Endothelial cell of umbilical vein (primary cell): ENCODE data around the gene ESPN. TPM values are rescaled to one million over a fixed set of nuclear protein-coding genes. Genes with fewer than 3 reads are reported as not detected.
A peak's percentile ranks its signal among the peaks of the same experiment; 100 is the strongest.

Experiments
- BruUV-seq: library from RNA; stranded (reverse); fragments of 400-500 nt; replicated peaks from 2 replicates; lab custom pipeline; 2021; lab: Mats Ljungman, UMichigan
- CTCF ChIA-PET: fragments of 300-600, 350-600 bp; sonication (Branson Sonifier 250); formaldehyde crosslinking; loops from one replicate; lab custom pipeline; 2021; ENCODE audit warnings: antibody characterized with exemption, inconsistent platforms; lab: Charles Lee
- POLR2A ChIA-PET: fragments of 300-600, 350-600 bp; sonication (Branson Sonifier 250); formaldehyde crosslinking; loops from one replicate; lab custom pipeline; 2021; ENCODE audit warnings: antibody characterized with exemption, inconsistent platforms; lab: Charles Lee
- DNase-seq: peaks from one replicate; pipeline ENCODE4 v3.0.0-alpha.2; 2011; ENCODE audit warnings: low read depth, low spot score
- FAIRE-seq: peaks from 2 replicates; lab custom pipeline; 2011; peaks lifted over from hg19 to GRCh38; lab: Jason Lieb, UNC
- H2AFZ ChIP-seq: 2 replicates; pipeline ENCODE4 v1.6.0; 2012; ENCODE audit warnings: low read depth, low read length, control low read depth, inconsistent platforms
- H3K27ac ChIP-seq: 2 replicates; pipeline ENCODE4 v1.5.1; 2011; ENCODE audit warnings: low read depth, mild to moderate bottlenecking, control low read depth, low read length, moderate library complexity; ENCODE audit not compliant: insufficient read depth
- H3K27me3 ChIP-seq, 2 experiments: 2 replicates each; pipeline versions ENCODE4 v1.6.0 to v1.6.1; 2011; ENCODE audit warnings: low read length in 2 of 2, mixed read lengths in 1 of 2; ENCODE audit not compliant: control insufficient read depth in 2 of 2, insufficient read depth in 2 of 2
- H3K36me3 ChIP-seq, 2 experiments: 2 replicates in 1 of 2; 3 replicates in 1 of 2; pipeline ENCODE4 v1.5.1; 2011; ENCODE audit warnings: low read length in 2 of 2, mild to moderate bottlenecking in 1 of 2, moderate library complexity in 1 of 2; ENCODE audit not compliant: control insufficient read depth in 2 of 2, insufficient read depth in 2 of 2; ENCODE audit errors: extremely low read depth in 1 of 2
- H3K4me1 ChIP-seq: 3 replicates; pipeline ENCODE4 v1.5.1; 2011; ENCODE audit warnings: mild to moderate bottlenecking, low read length; ENCODE audit not compliant: control insufficient read depth, insufficient read depth; ENCODE audit errors: extremely low read depth
- H3K4me2 ChIP-seq: 2 replicates; pipeline ENCODE4 v1.6.1; 2011; ENCODE audit warnings: low read length, control low read depth, mixed read lengths; ENCODE audit not compliant: insufficient read depth
- H3K4me3 ChIP-seq, 3 experiments: fragments of 200-600 bp in 1 of 3; sonication (generic), shearing (Covaris generic) in 1 of 3; replicated peaks in 1 of 3; 2 replicates each; pipeline ENCODE4 v1.5.1; 2011 to 2016; ENCODE audit warnings: control low read depth in 3 of 3, low read length in 3 of 3, mild to moderate bottlenecking in 2 of 3, inconsistent platforms in 1 of 3, low read depth in 1 of 3, moderate library complexity in 1 of 3; ENCODE audit not compliant: insufficient read depth in 1 of 3
- H3K79me2 ChIP-seq: 2 replicates; pipeline ENCODE4 v1.6.0; 2012; ENCODE audit warnings: low read length, inconsistent platforms; ENCODE audit not compliant: control insufficient read depth, insufficient read depth
- H3K9ac ChIP-seq: replicated peaks from 2 replicates; pipeline ENCODE3; 2011; ENCODE audit warnings: low read length, control low read depth; ENCODE audit not compliant: insufficient read depth; ENCODE audit errors: extremely low read depth
- H3K9me1 ChIP-seq: replicated peaks from 3 replicates; pipeline ENCODE4 v1.6.0; 2011; ENCODE audit warnings: mild to moderate bottlenecking, low read length; ENCODE audit not compliant: control insufficient read depth, insufficient read depth; ENCODE audit errors: extremely low read depth
- H3K9me3 ChIP-seq: replicated peaks from 2 replicates; pipeline ENCODE4 v1.5.1; 2012; ENCODE audit warnings: low read length, inconsistent platforms; ENCODE audit not compliant: control insufficient read depth, insufficient read depth
- H4K20me1 ChIP-seq: replicated peaks from 2 replicates; pipeline ENCODE3; 2011; ENCODE audit warnings: mild to moderate bottlenecking, low read length; ENCODE audit not compliant: control insufficient read depth, insufficient read depth; ENCODE audit errors: extremely low read depth
- CTCF ChIP-seq, 2 donors: IDR thresholded peaks; 1 replicate in 1 of 2; 2 replicates in 1 of 2; pipeline ENCODE4 v1.5.1; 2011; ENCODE audit warnings: low read length in 2 of 2, mild to moderate bottlenecking in 2 of 2, moderate library complexity in 2 of 2, control low read depth in 1 of 2, inconsistent platforms in 1 of 2, low read depth in 1 of 2; ENCODE audit not compliant: insufficient read depth in 1 of 2; ENCODE audit errors: extremely low read depth in 1 of 2
- EZH2 ChIP-seq: IDR thresholded peaks from 2 replicates; pipeline ENCODE4 v1.6.1; 2012; ENCODE audit warnings: borderline replicate concordance, low read depth, mild to moderate bottlenecking, moderate library complexity, low read length, inconsistent platforms; ENCODE audit not compliant: severe bottlenecking
- POLR2A ChIP-seq: IDR thresholded peaks from 2 replicates; pipeline ENCODE4 v1.6.1; 2012; ENCODE audit warnings: low read depth, mild to moderate bottlenecking, control low read depth, low read length
- POLR2AphosphoS5 ChIP-seq: IDR thresholded peaks from 2 replicates; pipeline ENCODE4 v1.6.1; 2012; ENCODE audit warnings: low read depth, mild to moderate bottlenecking, control low read depth, low read length, moderate library complexity; ENCODE audit not compliant: insufficient read depth
- dilution Hi-C: fragments of 300-500 bp; cut with MboI; formaldehyde crosslinking; loops from one replicate; pipeline ENCODE4 v1.15.0; 2019; ENCODE audit warnings: low sequenced_read_pairs; ENCODE audit not compliant: extremely low pct_ligation_motif_present
- intact Hi-C: fragments of 100-400 bp; cut with micrococcal nuclease; formaldehyde crosslinking; loops from one replicate; pipeline ENCODE4 v1.10.0; 2022
- polyA plus RNA-seq, 4 experiments: library from polyadenylated mRNA; depleted of rRNA in 3 of 4; stranded (reverse) in 3 of 4; unstranded in 1 of 4; fragments of >200 nt; gene quantifications; 2 replicates each; pipeline versions ENCODE4 v1.2.1 to v1.2.3, GENCODE V29; 2011 to 2012; ENCODE audit warnings: missing spikeins in 1 of 4
- total RNA-seq: library from RNA; stranded (reverse); gene quantifications from 2 replicates; pipeline ENCODE4 v1.2.3, GENCODE V29; 2021

The ESPN gene
- total and polyA plus RNA-seq, 2 donors (not counting 3 experiments of a cell fraction or from before 2014, with no cell fraction given): 0.54 to 0.71 TPM

- peaks cover 37% of the 10 kb centered on the region for H3K79me2 ChIP-seq
- DNase-seq: peak; percentile 41
- H3K27me3 ChIP-seq: no peaks in the 10 kb centered on the region
- H3K9me1 ChIP-seq: no peaks in the 10 kb centered on the region
- H3K9me3 ChIP-seq: no peaks in the 10 kb centered on the region
- TSS peak; percentile 9 for BruUV-seq
- peak overlapping the region; percentile 74 for H3K27ac ChIP-seq
- no peaks in the 10 kb centered on the region for H3K36me3 ChIP-seq
- peak; percentile 60 for FAIRE-seq
- peak overlapping the region; percentile 66 to 84 (median 74) for H3K4me3 ChIP-seq
- no peaks in the 10 kb centered on the region for H4K20me1 ChIP-seq
- peak overlapping the region; percentile 82 for H3K9ac ChIP-seq
- TF ChIP-seq CTCF (IDR thresholded peaks at IDR 0.05; ENCODE audit: extremely low read depth in 1 of 2, insufficient read depth in 1 of 2, low read depth in 1 of 2, low read length in 2 of 2): peak in 1 of 2 donors; percentile 26
- TF ChIP-seq POLR2A: peak; percentile 92
- TF ChIP-seq POLR2AphosphoS5: peak; percentile 81
- no peak for TF ChIP-seq EZH2
- ChIA-PET POLR2A (no interaction called here), CTCF (interaction anchor here (0.6 to 10.9 kb wide), 24 partner anchors 10 to 239 kb away, joined by 3 to 113 read pairs (median 4); partner anchors contain the start of genes NOL9, THAP3 and ZBTB48)
- peaks cover 18% of the 10 kb centered on the region for H3K4me1 ChIP-seq
- peak overlapping the region; percentile 24 for H2AFZ ChIP-seq
- intact Hi-C loops: loop anchor here (1.0 to 5.0 kb wide), 7 partner anchors 10 to 161 kb away; partner anchors contain the start of gene NOL9
- dilution Hi-C loops: no loop called here
- peak overlapping the region; percentile 65 for H3K4me2 ChIP-seq
Measured at GRCh38 chr1:6485168-6486101, 60.9 kb downstream of the ESPN start.
